Chondrocyte (in vitro differentiated cells): ENCODE measurements around the gene HSD17B8. TPM values are rescaled to one million over a fixed set of nuclear protein-coding genes. Genes with fewer than 3 reads are reported as not detected.

Source experiments
- DNase-seq: peaks from one replicate; pipeline ENCODE4 v3.0.0; 2021; ENCODE audit warnings: mixed read lengths, low spot score
- H3K27ac Mint-ChIP-seq: one replicate; pipeline ENCODE4 v1.8.0; 2021; ENCODE audit warnings: mild to moderate bottlenecking, moderate library complexity, mixed read lengths; ENCODE audit not compliant: unreplicated experiment
- H3K27me3 Mint-ChIP-seq: 2 replicates; pipeline ENCODE4 v1.8.0; 2021; ENCODE audit warnings: low read depth, mixed read lengths
- H3K36me3 Mint-ChIP-seq: 2 replicates; pipeline ENCODE4 v1.8.0; 2021; ENCODE audit warnings: low read depth, mixed read lengths
- H3K4me1 Mint-ChIP-seq: 2 replicates; pipeline ENCODE4 v1.8.0; 2021; ENCODE audit warnings: low read depth, mild to moderate bottlenecking, mixed read lengths
- H3K4me3 Mint-ChIP-seq: one replicate; pipeline ENCODE4 v1.8.0; 2021; ENCODE audit warnings: mild to moderate bottlenecking, moderate library complexity, mixed read lengths; ENCODE audit not compliant: unreplicated experiment
- H3K9me3 Mint-ChIP-seq: 2 replicates; pipeline ENCODE4 v1.8.0; 2021; ENCODE audit warnings: low read depth, mixed read lengths
- total RNA-seq: library from RNA; stranded (reverse); gene quantifications from 3 replicates; pipeline ENCODE4 v1.2.1, GENCODE V29; 2021
- TF ChIP-seq, protein P1 (sequence below): fragments of 200-600 bp; sonication (generic); IDR thresholded peaks from 2 replicates; pipeline ENCODE4 v1.5.0; 2021; ENCODE audit warnings: antibody characterized with exemption, mild to moderate bottlenecking, moderate library complexity

The HSD17B8 gene
- total RNA-seq, 1 donor from 2014 or later = 0.60 TPM

DNA sequence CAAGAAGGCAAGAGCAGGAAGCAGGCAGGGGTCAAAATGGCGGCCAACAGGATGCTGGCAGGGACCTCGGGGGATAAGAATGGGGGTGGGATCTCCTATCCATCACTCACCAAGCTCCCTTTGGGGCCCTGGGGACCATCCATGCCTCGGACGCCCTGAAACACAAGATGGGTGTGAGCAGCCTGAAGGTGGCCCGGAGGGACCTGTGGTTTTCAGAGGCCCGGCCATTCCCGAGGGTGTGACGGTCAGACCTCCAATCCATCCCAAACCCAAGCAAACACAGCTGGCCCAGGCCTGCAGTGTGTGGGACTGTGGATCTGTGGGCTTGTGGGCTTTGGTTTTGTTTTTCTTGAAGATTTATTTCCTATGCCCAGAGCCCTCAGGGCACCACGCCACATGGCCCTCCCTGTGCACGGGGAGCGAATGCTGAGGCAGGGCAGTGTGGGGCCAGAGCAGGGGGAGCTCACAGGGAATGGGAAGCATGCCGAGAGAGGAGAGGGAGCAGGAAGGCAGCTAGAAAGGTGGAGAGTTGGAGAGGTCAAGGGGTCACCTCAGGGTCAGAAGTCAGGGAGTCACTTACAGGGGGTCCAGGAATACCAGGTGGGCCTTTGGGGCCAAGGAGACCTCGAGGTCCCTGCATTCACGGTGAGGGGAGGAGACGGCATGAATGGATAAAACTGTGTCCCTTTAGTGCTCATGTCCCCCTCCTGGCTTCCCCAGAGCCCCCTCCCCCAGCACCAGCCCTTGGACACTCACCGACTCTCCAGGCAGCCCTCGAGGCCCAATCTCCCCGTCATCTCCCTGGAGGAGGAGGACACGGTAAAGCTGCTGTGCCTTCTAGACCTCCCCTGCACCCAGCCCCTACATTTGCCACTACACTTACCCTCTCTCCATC lies 26.7 kb upstream of the HSD17B8 start:
- TF ChIP-seq, protein P1, sequence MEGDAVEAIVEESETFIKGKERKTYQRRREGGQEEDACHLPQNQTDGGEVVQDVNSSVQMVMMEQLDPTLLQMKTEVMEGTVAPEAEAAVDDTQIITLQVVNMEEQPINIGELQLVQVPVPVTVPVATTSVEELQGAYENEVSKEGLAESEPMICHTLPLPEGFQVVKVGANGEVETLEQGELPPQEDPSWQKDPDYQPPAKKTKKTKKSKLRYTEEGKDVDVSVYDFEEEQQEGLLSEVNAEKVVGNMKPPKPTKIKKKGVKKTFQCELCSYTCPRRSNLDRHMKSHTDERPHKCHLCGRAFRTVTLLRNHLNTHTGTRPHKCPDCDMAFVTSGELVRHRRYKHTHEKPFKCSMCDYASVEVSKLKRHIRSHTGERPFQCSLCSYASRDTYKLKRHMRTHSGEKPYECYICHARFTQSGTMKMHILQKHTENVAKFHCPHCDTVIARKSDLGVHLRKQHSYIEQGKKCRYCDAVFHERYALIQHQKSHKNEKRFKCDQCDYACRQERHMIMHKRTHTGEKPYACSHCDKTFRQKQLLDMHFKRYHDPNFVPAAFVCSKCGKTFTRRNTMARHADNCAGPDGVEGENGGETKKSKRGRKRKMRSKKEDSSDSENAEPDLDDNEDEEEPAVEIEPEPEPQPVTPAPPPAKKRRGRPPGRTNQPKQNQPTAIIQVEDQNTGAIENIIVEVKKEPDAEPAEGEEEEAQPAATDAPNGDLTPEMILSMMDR = no peak
- Mint-ChIP-seq H3K4me1 (peaks cover 10% of the 10 kb centered on the region), H3K36me3 (no peaks in the 10 kb centered on the region), H3K27ac (no peak overlapping the region), H3K4me3 (no peak overlapping the region), H3K27me3 (no peaks in the 10 kb centered on the region), H3K9me3 (no peaks in the 10 kb centered on the region)
- DNase-seq = no peak

DNA sequence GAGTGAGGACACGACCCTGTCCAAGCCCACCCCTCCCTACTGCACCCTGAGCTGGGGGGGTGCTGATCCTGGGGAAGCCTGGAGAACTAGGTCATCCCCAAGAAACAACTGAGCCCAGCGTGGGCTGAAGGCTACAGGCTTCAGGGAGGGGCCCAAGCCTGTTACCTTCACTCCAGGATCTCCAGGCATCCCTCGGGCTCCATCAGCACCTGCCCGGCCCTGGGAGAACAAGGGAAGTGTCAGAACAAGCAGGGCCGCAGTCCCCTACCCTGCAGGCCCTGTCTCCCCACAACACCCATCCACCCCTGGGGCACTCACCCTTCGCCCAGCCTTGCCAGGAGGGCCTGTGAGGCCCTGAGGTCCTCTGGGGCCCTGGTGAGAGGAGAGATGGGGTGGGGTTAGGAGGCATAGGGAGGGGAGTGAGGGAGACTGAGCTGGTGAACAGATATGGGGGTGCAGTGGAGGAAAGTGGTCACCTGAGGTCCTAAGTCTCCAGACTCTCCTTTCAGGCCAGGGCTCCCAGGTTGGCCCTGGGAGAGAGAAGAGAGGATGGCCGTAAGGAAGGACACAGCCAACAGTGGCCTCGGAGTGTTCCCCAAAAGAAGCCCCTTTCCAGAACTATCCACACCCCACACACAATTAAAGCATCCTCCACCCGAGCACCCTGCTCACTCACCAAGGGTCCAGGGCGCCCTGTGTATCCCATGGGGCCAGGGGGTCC lies 25.5 kb upstream of the HSD17B8 start:
- H3K27me3 Mint-ChIP-seq = no peaks in the 10 kb centered on the region
- H3K27ac Mint-ChIP-seq = no peak overlapping the region
- peaks cover 10% of the 10 kb centered on the region for H3K4me1 Mint-ChIP-seq
- no peak for DNase-seq
- no peak overlapping the region for H3K4me3 Mint-ChIP-seq
- TF ChIP-seq, protein P1 = no peak
- no peaks in the 10 kb centered on the region for H3K9me3 Mint-ChIP-seq
- H3K36me3 Mint-ChIP-seq = peaks cover 2% of the 10 kb centered on the region

DNA sequence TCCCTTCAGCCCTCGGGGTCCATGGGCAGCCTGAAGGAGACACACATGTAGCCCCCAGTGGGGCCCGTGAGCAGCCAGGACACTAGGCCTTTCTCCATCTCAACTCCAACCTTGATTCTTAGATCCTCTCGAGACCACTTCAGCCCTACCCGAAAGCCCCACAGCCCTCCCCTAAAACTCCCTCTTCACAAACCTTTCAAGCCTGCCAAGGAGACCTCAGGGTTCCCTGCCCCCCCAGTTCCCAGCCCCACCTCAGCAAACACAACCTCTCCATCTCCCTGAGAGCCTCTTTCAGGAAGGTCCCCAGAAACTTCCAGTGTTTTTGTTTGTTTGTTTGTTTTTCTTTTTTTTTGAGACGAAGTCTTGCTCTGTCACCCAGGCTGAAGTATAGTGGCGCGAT lies 23.3 kb upstream of the HSD17B8 start:
- H3K27ac Mint-ChIP-seq = no peak overlapping the region

DNA sequence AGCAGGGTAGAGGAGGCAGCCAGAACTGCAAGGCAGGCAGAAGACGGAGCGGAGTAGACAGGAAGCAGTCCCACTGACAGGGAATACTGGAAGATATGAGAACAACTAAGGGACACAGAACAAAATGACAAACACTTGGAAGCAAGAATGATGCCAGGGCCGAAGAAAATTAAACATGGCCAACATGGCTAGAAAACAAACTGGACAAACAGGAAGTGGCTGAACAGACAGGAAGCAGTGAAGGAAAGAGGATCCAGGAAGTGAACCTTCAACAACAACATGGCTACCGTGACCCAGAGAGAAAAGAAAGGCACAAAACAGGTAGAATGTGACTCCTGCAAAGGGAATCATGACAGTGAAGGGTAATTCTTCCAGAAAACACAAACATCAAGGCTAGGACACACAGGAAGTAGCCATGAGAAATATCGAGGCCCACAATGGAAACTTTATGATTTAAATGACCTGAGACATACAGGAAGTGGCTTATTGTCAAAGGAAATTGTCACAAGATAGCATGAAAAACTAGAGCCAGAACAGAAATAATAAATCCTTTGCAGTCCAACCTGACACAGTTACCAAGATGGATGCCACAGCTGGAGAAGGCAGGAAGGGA lies 21.3 kb upstream of the HSD17B8 start:
- H3K4me1 Mint-ChIP-seq = peaks cover 4% of the 10 kb centered on the region
- H3K27me3 Mint-ChIP-seq = no peaks in the 10 kb centered on the region
- TF ChIP-seq, protein P1 = no peak
- H3K36me3 Mint-ChIP-seq = peaks cover 8% of the 10 kb centered on the region
- no peak for DNase-seq
- no peaks in the 10 kb centered on the region for H3K9me3 Mint-ChIP-seq
- H3K4me3 Mint-ChIP-seq = no peak overlapping the region
- no peak overlapping the region for H3K27ac Mint-ChIP-seq

More for the DNA sequence above, 23.3 kb upstream of the HSD17B8 start:
- H3K27me3 Mint-ChIP-seq = no peaks in the 10 kb centered on the region
- H3K4me1 Mint-ChIP-seq = peaks cover 10% of the 10 kb centered on the region
- H3K4me3 Mint-ChIP-seq = no peak overlapping the region
- TF ChIP-seq, protein P1 = no peak
- DNase-seq = no peak
- no peaks in the 10 kb centered on the region for H3K9me3 Mint-ChIP-seq
- peaks cover 4% of the 10 kb centered on the region for H3K36me3 Mint-ChIP-seq

DNA sequence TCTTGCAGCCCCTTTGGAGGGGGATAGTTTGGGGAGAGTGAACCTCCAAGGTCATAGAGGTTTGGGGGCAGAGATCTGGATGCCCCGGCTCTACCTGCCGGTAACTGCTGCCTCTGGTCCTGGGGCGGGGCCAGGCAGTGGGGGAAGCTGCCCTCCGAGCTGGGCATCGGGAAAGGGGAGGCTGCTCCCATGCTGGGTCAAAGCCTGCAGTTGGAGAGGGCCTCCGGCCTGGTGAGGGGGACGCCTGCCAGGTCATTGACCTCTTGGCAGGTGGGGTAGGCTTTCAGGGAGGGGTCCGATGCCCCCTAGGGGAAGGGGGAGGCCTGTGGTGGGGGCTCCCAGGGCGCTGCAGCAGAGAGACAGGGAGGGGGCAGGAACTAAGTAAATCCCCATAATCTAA lies 19.3 kb upstream of the HSD17B8 start:
- no peak overlapping the region for H3K27ac Mint-ChIP-seq
- no peak for DNase-seq
- no peaks in the 10 kb centered on the region for H3K9me3 Mint-ChIP-seq
- TF ChIP-seq, protein P1 = no peak
- no peak overlapping the region for H3K4me3 Mint-ChIP-seq
- H3K27me3 Mint-ChIP-seq = peaks cover 3% of the 10 kb centered on the region
- no peaks in the 10 kb centered on the region for H3K4me1 Mint-ChIP-seq
- H3K36me3 Mint-ChIP-seq = peaks cover 8% of the 10 kb centered on the region
